Measurements from ENCODE around the gene ALAS1.

- no peak for TF ChIP-seq CTCF (IDR thresholded peaks at IDR 0.05)
- TF ChIP-seq POLR2A (IDR thresholded peaks at IDR 0.05): no peak
These were observed 42.3 kb downstream of the ALAS1 start for GRCh38 chr3:52240059-52240885.

Measured in adrenal gland (tissue), 5 donors.